Panc1 (cell line): Measurements from ENCODE around the gene SGCB. TPM values are rescaled to one million over a fixed set of nuclear protein-coding genes. Genes with fewer than 3 reads are reported as not detected.

ENCODE experiments used
- ATAC-seq: fragments of 200-7000 bp; cut with Tn5 transposase; 2 replicates; pipeline ENCODE4 v1.9.1; 2020; ENCODE audit warnings: mild to moderate bottlenecking, moderate library complexity
- BruUV-seq: library from RNA; stranded (reverse); fragments of 400-500 nt; replicated peaks from 2 replicates; lab custom pipeline; 2021; lab: Mats Ljungman, UMichigan
- CTCF ChIA-PET: fragments of 300-600 bp; sonication (Branson Sonifier 250); formaldehyde crosslinking; loops from one replicate; lab custom pipeline; 2022; ENCODE audit warnings: antibody characterized with exemption; lab: Charles Lee
- POLR2A ChIA-PET: fragments of 300-600 bp; sonication (Branson Sonifier 250); formaldehyde crosslinking; loops from one replicate; lab custom pipeline; 2022; ENCODE audit warnings: antibody characterized with exemption; lab: Charles Lee
- DNase-seq: peaks from one replicate; pipeline ENCODE4 v3.0.0-alpha.2; 2010; ENCODE audit warnings: low read depth, low spot score
- H3K27ac ChIP-seq: 2 replicates; pipeline ENCODE4 v1.5.1; 2011; ENCODE audit warnings: mild to moderate bottlenecking, low read length, inconsistent platforms
- H3K27me3 ChIP-seq: fragments of 200-500 bp; sonication (Bioruptor generic); 2 replicates; pipeline ENCODE4 v1.6.0; 2014; ENCODE audit warnings: low read length, inconsistent platforms; ENCODE audit not compliant: control insufficient read depth, insufficient read depth
- H3K36me3 ChIP-seq: fragments of 200-500 bp; sonication (Bioruptor generic); 2 replicates; pipeline ENCODE4 v1.5.1; 2014; ENCODE audit warnings: inconsistent platforms, mild to moderate bottlenecking, low read length, moderate library complexity; ENCODE audit not compliant: control insufficient read depth, insufficient read depth
- H3K4me1 ChIP-seq: 2 replicates; pipeline ENCODE4 v1.5.1; 2011; ENCODE audit warnings: inconsistent platforms, mild to moderate bottlenecking, low read length, moderate library complexity; ENCODE audit not compliant: control insufficient read depth, insufficient read depth
- H3K4me3 ChIP-seq, 2 experiments: 2 replicates each; pipeline ENCODE4 v1.5.1; 2011 to 2012; ENCODE audit warnings: low read depth in 2 of 2, low read length in 2 of 2, mild to moderate bottlenecking in 2 of 2, inconsistent platforms in 1 of 2, moderate library complexity in 1 of 2
- H3K9me3 ChIP-seq: fragments of 200-500 bp; sonication (Bioruptor generic); 2 replicates; pipeline ENCODE4 v1.5.1; 2014; ENCODE audit warnings: low read depth, mild to moderate bottlenecking, inconsistent platforms, low read length, moderate library complexity; ENCODE audit not compliant: control insufficient read depth, insufficient read depth
- CTCF ChIP-seq: fragments of 450-650 bp; IDR thresholded peaks from 2 replicates; pipeline ENCODE4 v1.5.1; 2017; ENCODE audit warnings: mild to moderate bottlenecking
- POLR2AphosphoS5 ChIP-seq: IDR thresholded peaks from 2 replicates; pipeline ENCODE4 v1.6.1; 2012; ENCODE audit warnings: mild to moderate bottlenecking, low read depth, low read length, moderate library complexity
- REST ChIP-seq, 2 experiments: IDR thresholded peaks; 2 replicates each; pipeline ENCODE4 v1.6.1; 2011 to 2012; ENCODE audit warnings: low read depth in 2 of 2, control low read depth in 1 of 2, low read length in 1 of 2, mild to moderate bottlenecking in 1 of 2, moderate library complexity in 1 of 2; ENCODE audit not compliant: insufficient read depth in 1 of 2
- SIN3A ChIP-seq: IDR thresholded peaks from 2 replicates; pipeline ENCODE4 v1.6.1; 2012; ENCODE audit warnings: low read depth, mild to moderate bottlenecking, low read length, moderate library complexity, borderline replicate concordance; ENCODE audit not compliant: insufficient read depth
- TCF7L2 ChIP-seq: IDR thresholded peaks from 2 replicates; pipeline ENCODE4 v1.6.1; 2011; ENCODE audit warnings: mild to moderate bottlenecking, low read depth, low read length, inconsistent platforms
- in situ Hi-C: cut with HindIII; loops from 2 replicates; pipeline ENCODE4 v1.10.0; 2016; ENCODE audit warnings: low sequenced_read_pairs, low pct_unique_long_range_greater_than_20kb
- intact Hi-C: fragments of 100-400 bp; cut with micrococcal nuclease; formaldehyde crosslinking; loops from one replicate; pipeline ENCODE4 v1.10.0; 2022; ENCODE audit not compliant: unreplicated experiment
- total RNA-seq: library from RNA; stranded (reverse); gene quantifications from one replicate; pipeline ENCODE4 v1.2.1, GENCODE V29; 2021; ENCODE audit not compliant: unreplicated experiment

SGCB gene
- total RNA-seq, 1 experiment from 2014 or later, result 27.6 TPM

GRCh38 chr4:52001616-52002015, 36.5 kb downstream of the SGCB start:
- intact Hi-C loops, result no loop called here
- Histone ChIP-seq H3K27me3 (no peaks in the 10 kb centered on the region), H3K4me1 (no peaks in the 10 kb centered on the region), H3K4me3 (no peak overlapping the region), H3K36me3 (no peaks in the 10 kb centered on the region), H3K27ac (no peak overlapping the region), H3K9me3 (no peaks in the 10 kb centered on the region)
- in situ Hi-C loops, result no loop called here
- ChIA-PET POLR2A (interaction anchor here (1.0 kb wide), 1 partner anchor 1365 kb away, joined by 3 read pairs; no protein-coding TSS in a partner anchor), CTCF (no interaction called here)
- BruUV-seq, result no TSS peak
- TF ChIP-seq CTCF (no peak), REST (IDR thresholded peaks at IDR 0.05; ENCODE audit: insufficient read depth in 1 of 2, low read depth in 2 of 2, low read length in 1 of 2) (no peak), TCF7L2 (no peak)
- no peak for DNase-seq
- no peak for ATAC-seq

GRCh38 chr4:51999250-51999649, 38.8 kb downstream of the SGCB start:
- no peaks in the 10 kb centered on the region for H3K27me3 ChIP-seq
- TF ChIP-seq CTCF (no peak), SIN3A (no peak), POLR2AphosphoS5 (no peak), REST (IDR thresholded peaks at IDR 0.05; ENCODE audit: insufficient read depth in 1 of 2, low read depth in 2 of 2, low read length in 1 of 2) (no peak), TCF7L2 (no peak)
- no peak for ATAC-seq
- no peak overlapping the region for H3K4me3 ChIP-seq
- DNase-seq, result no peak
- H3K9me3 ChIP-seq, result no peaks in the 10 kb centered on the region
- BruUV-seq, result no TSS peak
- in situ Hi-C loops, result no loop called here
- H3K27ac ChIP-seq, result no peak overlapping the region
- ChIA-PET POLR2A (no interaction called here), CTCF (no interaction called here)
- intact Hi-C loops, result no loop called here
- no peaks in the 10 kb centered on the region for H3K4me1 ChIP-seq
- no peaks in the 10 kb centered on the region for H3K36me3 ChIP-seq
